Measurements from ENCODE around the gene PTTG1IP2.
A peak's percentile ranks its signal among the peaks of the same experiment; 100 is the strongest.

The PTTG1IP2 gene

GRCh38 chr7:90469554-90469953 lies at the start of gene PTTG1IP2:
PTTG1IP2 (plus strand) TSS chr7:90469639; CDS start chr7:90469787, 148 bp downstream.
- H3K9me3 Mint-ChIP-seq = peaks cover 12% of the 10 kb centered on the region
- no peak within 1 kb of the TSS for H3K27ac Mint-ChIP-seq
- no peaks in the 10 kb centered on the region for H3K4me1 Mint-ChIP-seq (ENCODE audit: low read depth)
- H3K27me3 Mint-ChIP-seq = no peaks in the 10 kb centered on the region
- peaks cover 6% of the 10 kb centered on the region for H3K36me3 Mint-ChIP-seq (ENCODE audit: low read depth)
- DNase-seq = no peak
- H3K4me3 Mint-ChIP-seq = no peak within 1 kb of the TSS

- DNase-seq = no peak
- Mint-ChIP-seq H3K27ac (no peak overlapping the region), H3K4me3 (no peak overlapping the region), H3K4me1 (ENCODE audit: low read depth) (peaks cover 18% of the 10 kb centered on the region), H3K27me3 (no peaks in the 10 kb centered on the region), H3K36me3 (ENCODE audit: low read depth) (no peaks in the 10 kb centered on the region), H3K9me3 (no peaks in the 10 kb centered on the region)
Observed at GRCh38 chr7:90421651-90422050, 47.8 kb upstream of the PTTG1IP2 start.

GRCh38 chr7:90424720-90425119 lies 44.7 kb upstream of the PTTG1IP2 start:
- Mint-ChIP-seq H3K4me1 (ENCODE audit: low read depth) (peaks cover 18% of the 10 kb centered on the region), H3K27ac (peak overlapping the region; percentile 67), H3K4me3 (no peak overlapping the region), H3K36me3 (ENCODE audit: low read depth) (no peaks in the 10 kb centered on the region), H3K9me3 (no peaks in the 10 kb centered on the region), H3K27me3 (no peaks in the 10 kb centered on the region)
- no peak for DNase-seq

- H3K4me3 Mint-ChIP-seq = no peak overlapping the region
- peaks cover 4% of the 10 kb centered on the region for H3K27me3 Mint-ChIP-seq
- no peak for DNase-seq
- no peaks in the 10 kb centered on the region for H3K9me3 Mint-ChIP-seq
- peaks cover 18% of the 10 kb centered on the region for H3K4me1 Mint-ChIP-seq (ENCODE audit: low read depth)
- H3K36me3 Mint-ChIP-seq (ENCODE audit: low read depth) = no peaks in the 10 kb centered on the region
- peak overlapping the region; percentile 67 for H3K27ac Mint-ChIP-seq
Observed at GRCh38 chr7:90425376-90425775, 44.1 kb upstream of the PTTG1IP2 start.

GRCh38 chr7:90430614-90431460 lies 38.6 kb upstream of the PTTG1IP2 start:
- no peaks in the 10 kb centered on the region for H3K9me3 Mint-ChIP-seq
- H3K36me3 Mint-ChIP-seq (ENCODE audit: low read depth) = no peaks in the 10 kb centered on the region
- DNase-seq = no peak
- peaks cover 34% of the 10 kb centered on the region for H3K27me3 Mint-ChIP-seq
- no peak overlapping the region for H3K27ac Mint-ChIP-seq
- H3K4me1 Mint-ChIP-seq (ENCODE audit: low read depth) = peaks cover 2% of the 10 kb centered on the region
- no peak overlapping the region for H3K4me3 Mint-ChIP-seq

- no peak for DNase-seq
Observed at GRCh38 chr7:90432752-90433151, 36.7 kb upstream of the PTTG1IP2 start.

GRCh38 chr7:90433221-90433620 lies 36.2 kb upstream of the PTTG1IP2 start:
- peaks cover 34% of the 10 kb centered on the region for H3K27me3 Mint-ChIP-seq
- no peaks in the 10 kb centered on the region for H3K4me1 Mint-ChIP-seq (ENCODE audit: low read depth)
- H3K36me3 Mint-ChIP-seq (ENCODE audit: low read depth) = no peaks in the 10 kb centered on the region
- no peak overlapping the region for H3K27ac Mint-ChIP-seq
- no peaks in the 10 kb centered on the region for H3K9me3 Mint-ChIP-seq
- DNase-seq = no peak
- H3K4me3 Mint-ChIP-seq = no peak overlapping the region

More at GRCh38 chr7:90432752-90433151, 36.7 kb upstream of the PTTG1IP2 start:
- Mint-ChIP-seq H3K4me1 (ENCODE audit: low read depth) (no peaks in the 10 kb centered on the region), H3K27me3 (peaks cover 34% of the 10 kb centered on the region), H3K36me3 (ENCODE audit: low read depth) (no peaks in the 10 kb centered on the region), H3K9me3 (no peaks in the 10 kb centered on the region), H3K27ac (no peak overlapping the region), H3K4me3 (no peak overlapping the region)

- Mint-ChIP-seq H3K9me3 (no peaks in the 10 kb centered on the region), H3K4me3 (no peak overlapping the region), H3K36me3 (ENCODE audit: low read depth) (no peaks in the 10 kb centered on the region), H3K27ac (no peak overlapping the region), H3K4me1 (ENCODE audit: low read depth) (no peaks in the 10 kb centered on the region), H3K27me3 (peaks cover 11% of the 10 kb centered on the region)
- DNase-seq = no peak
Observed at GRCh38 chr7:90445633-90446032, 23.8 kb upstream of the PTTG1IP2 start.

- Mint-ChIP-seq H3K27me3 (peaks cover 11% of the 10 kb centered on the region), H3K36me3 (ENCODE audit: low read depth) (no peaks in the 10 kb centered on the region), H3K27ac (no peak overlapping the region), H3K4me3 (no peak overlapping the region), H3K4me1 (ENCODE audit: low read depth) (no peaks in the 10 kb centered on the region), H3K9me3 (no peaks in the 10 kb centered on the region)
- no peak for DNase-seq
Observed at GRCh38 chr7:90446137-90446899, 23.1 kb upstream of the PTTG1IP2 start.

GRCh38 chr7:90453259-90453891 lies 16.1 kb upstream of the PTTG1IP2 start:
- H3K4me3 Mint-ChIP-seq = no peak overlapping the region
- no peak for DNase-seq

GRCh38 chr7:90453931-90454330 lies 15.5 kb upstream of the PTTG1IP2 start:
- H3K4me1 Mint-ChIP-seq (ENCODE audit: low read depth) = peaks cover 7% of the 10 kb centered on the region
- H3K27ac Mint-ChIP-seq = no peak overlapping the region
- no peaks in the 10 kb centered on the region for H3K36me3 Mint-ChIP-seq (ENCODE audit: low read depth)
- H3K27me3 Mint-ChIP-seq = peaks cover 12% of the 10 kb centered on the region
- no peak overlapping the region for H3K4me3 Mint-ChIP-seq
- no peaks in the 10 kb centered on the region for H3K9me3 Mint-ChIP-seq
- DNase-seq = no peak

More at GRCh38 chr7:90453259-90453891, 16.1 kb upstream of the PTTG1IP2 start:
- Mint-ChIP-seq H3K36me3 (ENCODE audit: low read depth) (no peaks in the 10 kb centered on the region), H3K4me1 (ENCODE audit: low read depth) (peaks cover 7% of the 10 kb centered on the region), H3K27ac (no peak overlapping the region), H3K9me3 (no peaks in the 10 kb centered on the region), H3K27me3 (peaks cover 12% of the 10 kb centered on the region)

- Mint-ChIP-seq H3K4me3 (no peak overlapping the region), H3K27me3 (peaks cover 12% of the 10 kb centered on the region), H3K36me3 (ENCODE audit: low read depth) (no peaks in the 10 kb centered on the region), H3K4me1 (ENCODE audit: low read depth) (peaks cover 7% of the 10 kb centered on the region), H3K27ac (no peak overlapping the region), H3K9me3 (no peaks in the 10 kb centered on the region)
- DNase-seq = no peak
Observed at GRCh38 chr7:90455163-90456030, 14.0 kb upstream of the PTTG1IP2 start.

- peaks cover 11% of the 10 kb centered on the region for H3K4me1 Mint-ChIP-seq (ENCODE audit: low read depth)
- H3K4me3 Mint-ChIP-seq = no peak overlapping the region
- H3K27ac Mint-ChIP-seq = no peak overlapping the region
- H3K36me3 Mint-ChIP-seq (ENCODE audit: low read depth) = no peaks in the 10 kb centered on the region
- DNase-seq = no peak
- H3K27me3 Mint-ChIP-seq = peaks cover 12% of the 10 kb centered on the region
- H3K9me3 Mint-ChIP-seq = no peaks in the 10 kb centered on the region
Observed at GRCh38 chr7:90458104-90458503, 11.3 kb upstream of the PTTG1IP2 start.

GRCh38 chr7:90459888-90460287 lies 9.6 kb upstream of the PTTG1IP2 start:
- H3K9me3 Mint-ChIP-seq = peaks cover 11% of the 10 kb centered on the region
- DNase-seq = no peak
- no peak overlapping the region for H3K27ac Mint-ChIP-seq
- peaks cover 15% of the 10 kb centered on the region for H3K36me3 Mint-ChIP-seq (ENCODE audit: low read depth)
- H3K4me1 Mint-ChIP-seq (ENCODE audit: low read depth) = peaks cover 19% of the 10 kb centered on the region
- no peak overlapping the region for H3K4me3 Mint-ChIP-seq
- H3K27me3 Mint-ChIP-seq = peaks cover 8% of the 10 kb centered on the region

Measured in activated T-cell treated with anti-CD3 and anti-CD28 coated beads, Interleukin-2, amount 50 U/mL, for 24 hours (primary cell).